LNCAP (cell line): ENCODE results near the gene GABBR2.

Source experiments
- TF ChIP-seq, protein P1 (sequence below): fragments of 450-650 bp; IDR thresholded peaks from 2 replicates; pipeline ENCODE4 v1.5.1; 2017; ENCODE audit warnings: mild to moderate bottlenecking

Gene GABBR2

DNA sequence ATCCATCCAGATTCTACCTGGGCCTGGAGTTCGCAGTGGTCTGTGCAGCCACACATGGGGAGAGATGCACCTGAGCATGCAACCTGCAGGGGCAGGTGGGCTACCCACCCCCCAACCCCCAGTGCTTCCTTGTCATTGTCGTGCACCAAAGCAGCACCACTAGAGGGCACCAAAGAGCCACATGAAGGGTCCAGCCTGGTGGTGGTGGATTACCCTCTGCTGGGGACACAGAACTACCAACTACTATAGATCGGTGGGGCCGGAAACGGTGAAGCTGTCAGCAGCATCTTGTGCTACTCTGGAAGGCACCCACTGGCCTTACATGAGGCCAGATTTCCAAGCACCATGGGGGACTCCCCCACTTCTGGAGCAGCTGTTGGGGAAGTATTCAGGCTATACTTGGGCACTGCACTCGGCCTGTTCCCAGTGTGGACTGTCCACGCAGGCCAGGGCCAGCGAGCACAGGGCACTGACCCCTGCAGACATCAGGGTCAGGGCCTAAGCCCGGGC lies 393.1 kb downstream of the GABBR2 start:
- TF ChIP-seq, protein P1, sequence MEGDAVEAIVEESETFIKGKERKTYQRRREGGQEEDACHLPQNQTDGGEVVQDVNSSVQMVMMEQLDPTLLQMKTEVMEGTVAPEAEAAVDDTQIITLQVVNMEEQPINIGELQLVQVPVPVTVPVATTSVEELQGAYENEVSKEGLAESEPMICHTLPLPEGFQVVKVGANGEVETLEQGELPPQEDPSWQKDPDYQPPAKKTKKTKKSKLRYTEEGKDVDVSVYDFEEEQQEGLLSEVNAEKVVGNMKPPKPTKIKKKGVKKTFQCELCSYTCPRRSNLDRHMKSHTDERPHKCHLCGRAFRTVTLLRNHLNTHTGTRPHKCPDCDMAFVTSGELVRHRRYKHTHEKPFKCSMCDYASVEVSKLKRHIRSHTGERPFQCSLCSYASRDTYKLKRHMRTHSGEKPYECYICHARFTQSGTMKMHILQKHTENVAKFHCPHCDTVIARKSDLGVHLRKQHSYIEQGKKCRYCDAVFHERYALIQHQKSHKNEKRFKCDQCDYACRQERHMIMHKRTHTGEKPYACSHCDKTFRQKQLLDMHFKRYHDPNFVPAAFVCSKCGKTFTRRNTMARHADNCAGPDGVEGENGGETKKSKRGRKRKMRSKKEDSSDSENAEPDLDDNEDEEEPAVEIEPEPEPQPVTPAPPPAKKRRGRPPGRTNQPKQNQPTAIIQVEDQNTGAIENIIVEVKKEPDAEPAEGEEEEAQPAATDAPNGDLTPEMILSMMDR = peak; percentile 98

DNA sequence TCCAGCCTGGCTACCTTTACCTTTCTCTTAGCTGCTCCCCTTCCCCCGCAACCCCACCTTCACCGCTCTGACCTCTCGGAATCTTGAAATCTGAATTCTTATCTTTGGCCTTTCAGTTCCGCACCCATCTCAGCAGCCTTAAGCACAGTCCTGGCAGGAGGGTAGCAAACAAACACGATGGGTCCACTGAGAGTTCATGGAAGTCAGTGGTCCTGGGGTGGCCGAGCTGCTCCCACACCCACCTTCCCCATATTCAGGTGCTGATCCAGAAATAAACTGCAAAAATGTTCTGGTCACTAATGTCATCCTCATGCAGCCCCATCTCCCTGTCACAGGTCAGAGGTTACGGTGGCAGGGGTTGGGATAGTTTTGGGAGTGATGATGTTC lies 393.7 kb downstream of the GABBR2 start:
- TF ChIP-seq, protein P1 = no peak

DNA sequence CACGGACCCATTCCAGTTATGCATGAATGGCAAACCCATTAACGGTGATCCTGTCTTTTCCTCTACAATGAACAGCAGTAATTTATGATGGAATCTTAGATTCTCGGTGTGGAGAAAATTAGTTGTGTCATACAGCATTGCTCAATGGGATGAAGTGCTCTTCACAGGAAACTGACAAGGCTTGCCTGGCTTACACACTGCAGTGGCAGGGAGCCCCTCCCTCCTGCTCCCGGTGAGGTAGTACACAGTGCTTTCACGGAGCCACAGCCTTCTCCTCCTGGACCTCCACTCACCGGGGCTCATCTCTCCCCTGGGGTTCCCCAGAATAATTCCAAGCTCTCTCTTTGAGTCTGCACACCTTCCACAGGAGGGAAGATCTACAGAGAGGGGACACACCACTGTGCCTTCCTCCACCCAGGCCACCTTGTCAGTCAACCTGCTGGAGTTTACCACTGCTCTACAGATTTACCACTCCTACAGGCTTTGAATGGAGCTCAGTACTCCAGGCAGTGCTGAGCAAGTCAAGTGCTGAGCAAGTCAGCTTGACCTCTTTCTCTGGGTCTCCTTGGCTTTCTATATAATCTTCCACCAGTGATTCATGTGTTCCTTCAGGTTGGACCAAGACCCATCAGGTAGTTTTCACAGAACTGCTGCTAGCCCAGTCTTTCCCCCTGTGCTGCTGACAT lies 394.2 kb downstream of the GABBR2 start:
- TF ChIP-seq, protein P1 = no peak

GRCh38 chr9:98312365-98312764 lies 396.4 kb downstream of the GABBR2 start:
- TF ChIP-seq, protein P1 = no peak

DNA sequence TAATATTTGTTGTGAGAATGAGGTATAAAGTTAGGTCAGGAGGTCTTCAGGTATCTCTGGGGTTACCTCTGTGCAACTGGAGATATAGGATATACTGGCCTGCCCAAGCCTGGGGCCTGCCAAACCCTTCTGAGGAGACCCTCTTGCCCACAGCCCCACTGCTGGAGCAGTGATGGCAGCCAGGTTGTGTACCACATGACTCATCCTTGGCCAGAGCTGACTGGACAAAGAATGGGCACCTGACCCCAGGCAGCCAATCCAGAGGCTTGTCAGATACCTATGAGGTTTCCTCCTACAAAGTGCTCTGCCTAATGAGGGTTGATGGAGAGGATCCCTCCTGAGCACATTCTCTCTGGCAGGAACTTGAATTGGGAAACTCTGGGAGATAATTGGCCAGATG lies 397.2 kb downstream of the GABBR2 start:
- TF ChIP-seq, protein P1 = no peak

DNA sequence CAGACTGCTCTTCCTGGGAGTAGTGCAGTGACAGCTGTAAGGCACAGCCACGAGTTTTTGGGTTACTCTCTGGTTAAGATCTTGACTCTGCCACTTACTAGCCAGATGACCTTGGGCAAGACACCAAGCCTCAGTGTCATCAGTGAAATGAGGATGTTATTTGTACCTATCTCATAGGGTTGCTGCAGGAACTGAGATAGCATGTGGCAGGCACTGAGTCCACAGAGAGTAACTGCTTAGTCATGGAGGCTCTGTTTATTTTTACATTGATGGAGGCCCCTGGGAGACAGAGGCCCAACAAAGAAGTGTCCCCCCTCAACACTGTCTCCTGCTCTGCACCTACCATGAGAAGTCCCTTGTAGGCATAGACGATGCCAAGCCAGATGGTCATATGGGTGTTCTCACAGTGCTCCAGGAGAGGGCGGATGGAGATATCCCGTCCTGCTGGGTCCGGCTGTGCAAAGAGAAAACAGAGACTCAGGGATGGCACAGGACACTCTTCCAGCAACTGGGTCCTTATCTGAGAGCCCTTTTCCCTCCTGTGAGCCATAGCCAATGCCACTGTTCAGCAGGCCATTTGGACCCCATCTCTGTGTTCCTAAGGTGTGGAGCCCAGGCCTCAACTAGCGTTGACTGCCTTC lies 397.9 kb downstream of the GABBR2 start:
- TF ChIP-seq, protein P1 = no peak

GRCh38 chr9:98306384-98307145 lies 402.2 kb downstream of the GABBR2 start:
- TF ChIP-seq, protein P1 = no peak
